DND-41 (cell line): ENCODE results near the gene LRRN2.

Experiments used
- EZH2 ChIP-seq: IDR thresholded peaks from 3 replicates; pipeline ENCODE4 v1.6.1; 2012; ENCODE audit warnings: borderline replicate concordance, low read depth, mild to moderate bottlenecking, moderate library complexity, low read length, inconsistent platforms; ENCODE audit not compliant: severe bottlenecking
- TF ChIP-seq, protein P1 (sequence below): IDR thresholded peaks from 2 replicates; pipeline ENCODE4 v1.5.1; 2012; ENCODE audit warnings: borderline replicate concordance, low read length, moderate library complexity, mild to moderate bottlenecking; ENCODE audit not compliant: poor library complexity, severe bottlenecking; ENCODE audit errors: extremely low read depth

- TF ChIP-seq, protein P1, sequence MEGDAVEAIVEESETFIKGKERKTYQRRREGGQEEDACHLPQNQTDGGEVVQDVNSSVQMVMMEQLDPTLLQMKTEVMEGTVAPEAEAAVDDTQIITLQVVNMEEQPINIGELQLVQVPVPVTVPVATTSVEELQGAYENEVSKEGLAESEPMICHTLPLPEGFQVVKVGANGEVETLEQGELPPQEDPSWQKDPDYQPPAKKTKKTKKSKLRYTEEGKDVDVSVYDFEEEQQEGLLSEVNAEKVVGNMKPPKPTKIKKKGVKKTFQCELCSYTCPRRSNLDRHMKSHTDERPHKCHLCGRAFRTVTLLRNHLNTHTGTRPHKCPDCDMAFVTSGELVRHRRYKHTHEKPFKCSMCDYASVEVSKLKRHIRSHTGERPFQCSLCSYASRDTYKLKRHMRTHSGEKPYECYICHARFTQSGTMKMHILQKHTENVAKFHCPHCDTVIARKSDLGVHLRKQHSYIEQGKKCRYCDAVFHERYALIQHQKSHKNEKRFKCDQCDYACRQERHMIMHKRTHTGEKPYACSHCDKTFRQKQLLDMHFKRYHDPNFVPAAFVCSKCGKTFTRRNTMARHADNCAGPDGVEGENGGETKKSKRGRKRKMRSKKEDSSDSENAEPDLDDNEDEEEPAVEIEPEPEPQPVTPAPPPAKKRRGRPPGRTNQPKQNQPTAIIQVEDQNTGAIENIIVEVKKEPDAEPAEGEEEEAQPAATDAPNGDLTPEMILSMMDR = no peak
- no peak for TF ChIP-seq EZH2
These were observed 67.3 kb downstream of the LRRN2 start for GRCh38 chr1:204618148-204618760.
